ENCODE data around the gene ZGLP1.

The ZGLP1 gene

GRCh38 chr19:10320602-10321416, 11.2 kb upstream of the ZGLP1 start:
- H3K27ac ChIP-seq = no peak overlapping the region
- ChIA-PET CTCF (interaction anchor here (0.6 to 0.9 kb wide), 2 partner anchors 33 to 62 kb away, joined by 3 to 5 read pairs; no protein-coding TSS in a partner anchor), POLR2A (ENCODE audit: low non-redundant PET) (no interaction called here)
- TF ChIP-seq CTCF (conservative IDR thresholded peaks at IDR 0.05; ENCODE audit: low read depth) = no peak
- no peak for DNase-seq (ENCODE audit: low spot score)

GRCh38 chr19:10318807-10319682, 9.4 kb upstream of the ZGLP1 start:
- CTCF ChIA-PET = interaction anchor here (1.0 to 1.2 kb wide), 2 partner anchors 12 to 49 kb away, joined by 3 read pairs; no protein-coding TSS in a partner anchor
- TF ChIP-seq CTCF (conservative IDR thresholded peaks at IDR 0.05; ENCODE audit: low read depth) = no peak
- DNase-seq (ENCODE audit: low spot score) = no peak
- peak overlapping the region; percentile 76 for H3K27ac ChIP-seq
- POLR2A ChIA-PET (ENCODE audit: low non-redundant PET) = no interaction called here

DNA sequence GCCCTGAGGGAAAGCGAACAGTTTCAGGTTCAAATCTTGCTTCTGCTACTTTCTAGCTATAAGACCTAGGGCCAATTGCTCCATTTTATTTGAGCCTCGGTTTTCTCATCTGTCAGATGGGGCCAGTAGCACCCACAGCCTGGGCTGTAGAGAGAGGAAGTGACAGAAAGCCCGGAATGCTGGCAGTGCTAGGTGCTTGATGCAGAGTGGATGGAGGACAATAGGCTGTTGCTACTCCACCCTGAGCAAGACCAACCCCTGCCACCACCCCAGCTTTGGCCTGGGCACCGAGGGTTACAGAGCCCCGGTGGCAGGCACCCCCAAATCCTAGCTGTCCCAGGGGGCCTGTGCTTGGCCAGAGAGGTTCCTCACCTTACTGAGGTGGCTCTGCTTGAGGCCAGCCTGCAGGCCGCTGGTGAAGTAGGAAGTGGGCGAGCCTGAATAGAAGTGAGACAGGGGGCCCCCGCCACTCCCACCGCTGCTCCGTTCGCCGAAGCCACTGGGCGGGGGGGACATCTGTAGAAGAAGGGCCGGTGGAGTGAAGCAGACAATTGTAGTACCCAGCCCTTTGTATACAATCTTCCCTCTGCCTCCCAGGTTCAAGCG, 8.3 kb upstream of the ZGLP1 start:
- DNase-seq (ENCODE audit: low spot score) = no peak
- peak overlapping the region; percentile 76 for H3K27ac ChIP-seq
- ChIA-PET CTCF (interaction anchor here (1.0 to 1.2 kb wide), 2 partner anchors 13 to 48 kb away, joined by 3 read pairs; no protein-coding TSS in a partner anchor), POLR2A (ENCODE audit: low non-redundant PET) (interaction anchor here (0.6 kb wide), 1 partner anchor 48 kb away, joined by 3 read pairs; no protein-coding TSS in a partner anchor)
- no peak for TF ChIP-seq CTCF (conservative IDR thresholded peaks at IDR 0.05; ENCODE audit: low read depth)

GRCh38 chr19:10317045-10317856, 7.6 kb upstream of the ZGLP1 start:
- no peak for DNase-seq (ENCODE audit: low spot score)
- CTCF ChIA-PET = interaction anchor here (0.5 kb wide), 1 partner anchor 83 kb away, joined by 3 read pairs; no protein-coding TSS in a partner anchor
- peak overlapping the region; percentile 76 for H3K27ac ChIP-seq
- TF ChIP-seq CTCF (conservative IDR thresholded peaks at IDR 0.05; ENCODE audit: low read depth) = no peak
- POLR2A ChIA-PET (ENCODE audit: low non-redundant PET) = interaction anchor here (0.6 kb wide), 1 partner anchor 48 kb away, joined by 3 read pairs; no protein-coding TSS in a partner anchor

- no peak for DNase-seq (ENCODE audit: low spot score)
- TF ChIP-seq CTCF (conservative IDR thresholded peaks at IDR 0.05; ENCODE audit: low read depth) = no peak
- H3K27ac ChIP-seq = peak overlapping the region; percentile 76
- POLR2A ChIA-PET (ENCODE audit: low non-redundant PET) = interaction anchor here (0.6 to 0.7 kb wide), 2 partner anchors 10 to 155 kb away, joined by 3 to 9 read pairs; no protein-coding TSS in a partner anchor
- CTCF ChIA-PET = interaction anchor here (0.5 kb wide), 1 partner anchor 84 kb away, joined by 3 read pairs; no protein-coding TSS in a partner anchor
These were observed 6.8 kb upstream of the ZGLP1 start for GRCh38 chr19:10316229-10317044.

All from RWPE1 (cell line).